Suprapubic skin (tissue), 4 donors: Measurements from ENCODE around the gene NGFR. TPM values are rescaled to one million over a fixed set of nuclear protein-coding genes. Genes with fewer than 3 reads are reported as not detected.
A peak's percentile ranks its signal among the peaks of the same experiment; 100 is the strongest.

ENCODE experiments used
- DNase-seq, 2 donors: peaks; one replicate each; pipeline ENCODE4 v3.0.0-alpha.2; 2019; ENCODE audit warnings: low spot score in 2 of 2
- H3K27ac ChIP-seq: fragments of 200-600 bp; sonication (generic); one replicate; pipeline ENCODE4 v1.5.1; 2019
- H3K27me3 ChIP-seq: fragments of 200-600 bp; sonication (generic); one replicate; pipeline ENCODE4 v1.5.1; 2019
- H3K36me3 ChIP-seq: fragments of 200-600 bp; sonication (generic); one replicate; pipeline ENCODE4 v1.5.1; 2019
- H3K4me1 ChIP-seq: fragments of 200-600 bp; sonication (generic); one replicate; pipeline ENCODE4 v1.5.1; 2019
- H3K4me3 ChIP-seq: fragments of 200-600 bp; sonication (generic); one replicate; pipeline ENCODE4 v1.5.1; 2019; ENCODE audit warnings: mild to moderate bottlenecking
- H3K9me3 ChIP-seq: fragments of 200-600 bp; sonication (generic); one replicate; pipeline ENCODE4 v1.5.1; 2019
- CTCF ChIP-seq, 2 donors: fragments of 200-600 bp in 1 of 2; fragments of 450-650 bp in 1 of 2; sonication (generic) in 1 of 2; IDR thresholded peaks; one replicate each; pipeline ENCODE4 v1.5.1; 2016 to 2019; ENCODE audit warnings: antibody characterized with exemption in 2 of 2, mild to moderate bottlenecking in 1 of 2, moderate library complexity in 1 of 2
- EP300 ChIP-seq: sonication (generic); formaldehyde crosslinking; IDR thresholded peaks from one replicate; pipeline ENCODE4 v1.6.1; 2017; ENCODE audit warnings: antibody characterized with exemption
- POLR2A ChIP-seq, 2 donors: fragments of 450-650 bp; IDR thresholded peaks; one replicate each; pipeline ENCODE4 v1.6.1; 2017; ENCODE audit warnings: antibody characterized with exemption in 2 of 2, mild to moderate bottlenecking in 2 of 2, moderate library complexity in 2 of 2
- POLR2AphosphoS5 ChIP-seq, 3 donors: sonication (generic); formaldehyde crosslinking; IDR thresholded peaks; one replicate each; pipeline ENCODE4 v1.6.1; 2017; ENCODE audit warnings: antibody characterized with exemption in 3 of 3
- WGBS: methylation state at CpG from one replicate; pipeline ENCODE4 v1.1.5; 2018; 5-methylcytosine and 5-hydroxymethylcytosine counted together
- total RNA-seq, 4 donors: library from RNA; depleted of rRNA; stranded (reverse); fragments of >200 nt; gene quantifications; one replicate each; pipeline ENCODE4 v1.1.0, GENCODE V29; 2016

The NGFR gene
- total RNA-seq, 4 donors from 2014 or later = 18.1 to 26.8 (median 22.0) TPM

- TF ChIP-seq CTCF (IDR thresholded peaks at IDR 0.05) (no peak), POLR2A (IDR thresholded peaks at IDR 0.05) (no peak), EP300 (no peak), POLR2AphosphoS5 (IDR thresholded peaks at IDR 0.05) (no peak)
- Histone ChIP-seq H3K27ac (no peak overlapping the region), H3K4me1 (peaks cover 43% of the 10 kb centered on the region), H3K9me3 (no peaks in the 10 kb centered on the region), H3K4me3 (no peak overlapping the region), H3K27me3 (no peaks in the 10 kb centered on the region), H3K36me3 (no peaks in the 10 kb centered on the region)
- DNase-seq = peak; percentile 51 to 57
- 93% methylated on average over 6 of the region's 6 CpGs for WGBS
Observed at GRCh38 chr17:49518346-49519078, 23.4 kb downstream of the NGFR start.

GRCh38 chr17:49519781-49520180, 24.7 kb downstream of the NGFR start:
- Histone ChIP-seq H3K27ac (no peak overlapping the region), H3K27me3 (no peaks in the 10 kb centered on the region), H3K9me3 (no peaks in the 10 kb centered on the region), H3K4me3 (no peak overlapping the region), H3K36me3 (no peaks in the 10 kb centered on the region), H3K4me1 (peaks cover 48% of the 10 kb centered on the region)
- peak; percentile 57 to 78 for DNase-seq
- TF ChIP-seq POLR2A (IDR thresholded peaks at IDR 0.05) = no peak
- no peak for TF ChIP-seq CTCF (IDR thresholded peaks at IDR 0.05)
- TF ChIP-seq POLR2AphosphoS5 (IDR thresholded peaks at IDR 0.05) = no peak
- TF ChIP-seq EP300 = no peak
- 55% methylated on average over 5 of the region's 7 CpGs for WGBS

GRCh38 chr17:49520386-49521087, 25.4 kb downstream of the NGFR start:
- TF ChIP-seq CTCF (IDR thresholded peaks at IDR 0.05) (no peak), EP300 (no peak), POLR2A (IDR thresholded peaks at IDR 0.05) (no peak), POLR2AphosphoS5 (IDR thresholded peaks at IDR 0.05) (no peak)
- H3K27me3 ChIP-seq = no peaks in the 10 kb centered on the region
- no peak overlapping the region for H3K27ac ChIP-seq
- no peaks in the 10 kb centered on the region for H3K36me3 ChIP-seq
- 89% methylated on average over 10 of the region's 10 CpGs for WGBS
- H3K4me3 ChIP-seq = no peak overlapping the region
- peaks cover 44% of the 10 kb centered on the region for H3K4me1 ChIP-seq
- H3K9me3 ChIP-seq = no peaks in the 10 kb centered on the region
- DNase-seq = peak; percentile 23 to 27

GRCh38 chr17:49521088-49521450, 26.0 kb downstream of the NGFR start:
- Histone ChIP-seq H3K4me1 (peaks cover 39% of the 10 kb centered on the region), H3K36me3 (no peaks in the 10 kb centered on the region), H3K4me3 (no peak overlapping the region), H3K27me3 (no peaks in the 10 kb centered on the region), H3K27ac (no peak overlapping the region), H3K9me3 (no peaks in the 10 kb centered on the region)
- no peak for TF ChIP-seq EP300
- TF ChIP-seq POLR2AphosphoS5 (IDR thresholded peaks at IDR 0.05) = no peak
- no peak for TF ChIP-seq CTCF (IDR thresholded peaks at IDR 0.05)
- no peak for TF ChIP-seq POLR2A (IDR thresholded peaks at IDR 0.05)
- DNase-seq = peak; percentile 24 to 35
- WGBS = 95% methylated on average over 8 of the region's 8 CpGs
